HG03575 (cell line): Measurements from ENCODE around the gene SLC27A4.

Source experiments
- ATAC-seq: cut with Tn5 transposase; IDR thresholded peaks from one replicate; pipeline ENCODE4 v1.9.1; 2021; ENCODE audit not compliant: unreplicated experiment, insufficient number of reproducible peaks, low FRiP score; ENCODE audit errors: extremely low read depth

SLC27A4 gene

GRCh38 chr9:128385496-128386460, 45.5 kb downstream of the SLC27A4 start:
- ATAC-seq, result no peak

- no peak for ATAC-seq
Observed at GRCh38 chr9:128388150-128388549, 47.8 kb downstream of the SLC27A4 start.

- ATAC-seq, result no peak
Observed at GRCh38 chr9:128389395-128390149, 49.2 kb downstream of the SLC27A4 start.

- no peak for ATAC-seq
Observed at GRCh38 chr9:128390150-128390812, 50.0 kb downstream of the SLC27A4 start.

GRCh38 chr9:128390813-128391711, 50.7 kb downstream of the SLC27A4 start:
- no peak for ATAC-seq

GRCh38 chr9:128391956-128392301, 51.6 kb downstream of the SLC27A4 start:
- no peak for ATAC-seq

GRCh38 chr9:128392302-128393144, 52.2 kb downstream of the SLC27A4 start:
- no peak for ATAC-seq

GRCh38 chr9:128393145-128393775, 52.9 kb downstream of the SLC27A4 start:
- ATAC-seq, result no peak

- ATAC-seq, result no peak
Observed at GRCh38 chr9:128393970-128394369, 53.6 kb downstream of the SLC27A4 start.

- no peak for ATAC-seq
Observed at GRCh38 chr9:128394379-128395168, 54.2 kb downstream of the SLC27A4 start.

GRCh38 chr9:128396970-128397613, 56.8 kb downstream of the SLC27A4 start:
- no peak for ATAC-seq

GRCh38 chr9:128397831-128398230, 57.5 kb downstream of the SLC27A4 start:
- no peak for ATAC-seq

- ATAC-seq, result no peak
Observed at GRCh38 chr9:128399861-128400260, 59.5 kb downstream of the SLC27A4 start.

- ATAC-seq, result no peak
Observed at GRCh38 chr9:128404560-128404959, 64.2 kb downstream of the SLC27A4 start.

- no peak for ATAC-seq
Observed at GRCh38 chr9:128405077-128405779, 64.9 kb downstream of the SLC27A4 start.

GRCh38 chr9:128405780-128406171, 65.4 kb downstream of the SLC27A4 start:
- no peak for ATAC-seq
